ENCODE measurements around the gene ZNF787.

- TF ChIP-seq RAD21 (IDR thresholded peaks at IDR 0.05; ENCODE audit: low read length) = peak; percentile 74
- 0 out of 2 replicates have a peak, but pooled peaks have one; percentile 4 for TF ChIP-seq POLR2A (IDR thresholded peaks at IDR 0.05; ENCODE audit: low read depth, low read length)
- TF ChIP-seq CTCF (conservative IDR thresholded peaks at IDR 0.05; ENCODE audit: low read depth, low read length) = peak; percentile 69
- TF ChIP-seq BHLHE40 (IDR thresholded peaks at IDR 0.05; ENCODE audit: low read depth, low read length) = no peak
These were observed 40.3 kb downstream of the ZNF787 start for GRCh38 chr19:56080669-56081401.

All from IMR-90 (cell line).